Fibroblast of skin of abdomen (primary cell): ENCODE results near the gene NAA11. TPM values are rescaled to one million over a fixed set of nuclear protein-coding genes. Genes with fewer than 3 reads are reported as not detected.

ENCODE experiments used
- DNase-seq: peaks from one replicate; pipeline ENCODE4 v3.0.0-alpha.2; 2013
- polyA plus RNA-seq, 2 experiments: library from polyadenylated mRNA; unstranded; fragments of 120-200 nt; gene quantifications; one replicate each; pipeline ENCODE4 v1.2.1, GENCODE V29; 2013; ENCODE audit not compliant: insufficient read length in 2 of 2

The NAA11 gene
- not detected for polyA plus RNA-seq (2013, experiment 1 of 2; ENCODE audit: insufficient read length)
- not detected for polyA plus RNA-seq (2013, experiment 2 of 2; ENCODE audit: insufficient read length)

DNA sequence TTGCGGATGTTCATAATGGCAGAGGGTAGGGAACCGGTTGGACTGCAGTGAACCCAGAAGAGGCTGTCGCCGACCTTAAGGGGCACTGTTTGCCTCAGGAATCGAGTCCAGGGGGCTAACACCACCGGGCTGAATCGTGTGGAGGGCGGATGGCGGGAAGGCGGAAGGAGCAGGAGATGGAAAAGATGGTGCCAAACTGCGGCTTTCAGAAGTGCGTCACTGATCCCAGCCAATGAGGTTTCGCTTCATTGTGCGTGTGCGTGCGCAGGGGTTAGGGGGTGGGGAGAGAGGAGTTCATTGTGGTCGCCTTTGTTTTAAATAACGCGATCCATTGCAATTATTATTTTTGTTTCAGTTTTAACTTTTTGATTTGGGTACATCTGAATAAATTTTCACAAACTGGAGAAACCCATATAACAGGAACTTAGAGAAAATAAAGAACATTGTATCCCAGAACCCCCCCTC, at the start of gene NAA11:
NAA11 (minus strand) TSS at position 198 of the 465 bp plus-strand sequence; CDS start at position 14, 184 bp downstream.
- DNase-seq, result no peak

DNA sequence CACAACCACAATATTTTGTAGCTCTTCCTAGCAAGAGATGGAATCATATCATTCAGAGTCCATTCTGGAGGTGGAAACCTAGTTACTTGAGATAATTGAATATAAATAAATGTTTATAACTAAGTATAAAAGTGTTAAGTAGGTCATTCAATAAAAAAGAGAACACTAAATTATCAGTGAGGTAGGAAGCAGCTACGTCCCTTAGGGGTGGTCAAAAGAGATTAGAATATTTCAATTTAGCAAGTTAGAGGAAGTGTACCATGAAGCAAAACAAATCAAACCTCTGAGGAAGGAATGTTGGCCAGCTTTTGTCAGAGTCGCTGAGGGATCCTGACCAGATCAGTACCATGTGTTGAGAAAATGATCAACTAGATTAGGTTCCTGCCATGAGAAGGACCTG, 44.2 kb upstream of the NAA11 start:
- DNase-seq, result no peak

DNA sequence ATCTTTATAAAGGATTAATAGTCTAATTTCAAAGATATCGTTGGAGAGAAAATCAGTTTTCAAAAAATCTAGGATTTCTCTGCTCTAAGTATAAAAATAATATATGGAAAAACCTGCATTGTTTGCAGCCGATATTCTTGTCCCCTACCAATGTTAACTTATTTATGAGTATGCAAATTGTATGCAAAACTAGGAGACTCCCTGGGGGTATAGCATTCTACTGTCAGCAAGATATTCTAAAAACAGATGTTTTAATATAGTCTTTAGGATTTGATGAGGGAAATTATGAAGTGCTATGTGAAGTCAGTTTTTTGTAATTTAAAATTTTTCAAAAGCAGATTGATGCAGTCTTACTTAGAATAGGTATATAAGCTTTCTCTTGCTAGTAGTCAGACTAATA, 41.2 kb upstream of the NAA11 start:
- DNase-seq, result no peak

DNA sequence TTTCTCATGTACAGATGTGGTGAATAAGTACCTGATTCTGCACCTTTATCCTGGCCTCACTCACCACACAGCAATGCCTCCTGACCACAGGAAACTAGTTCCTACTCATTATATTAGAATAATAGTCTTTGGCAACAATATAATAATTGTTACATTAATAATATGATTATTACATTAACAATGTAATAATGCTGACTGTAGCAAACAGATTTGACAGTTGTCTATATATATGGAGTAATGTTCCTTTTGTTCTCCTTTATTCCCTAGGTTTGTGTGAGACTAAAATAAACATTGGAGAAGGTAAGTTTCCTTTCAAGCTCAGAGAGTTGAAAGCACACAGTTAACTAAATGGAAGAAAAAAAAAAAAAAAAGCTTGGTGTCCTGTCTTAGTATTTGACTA, 40.6 kb upstream of the NAA11 start:
- no peak for DNase-seq

DNA sequence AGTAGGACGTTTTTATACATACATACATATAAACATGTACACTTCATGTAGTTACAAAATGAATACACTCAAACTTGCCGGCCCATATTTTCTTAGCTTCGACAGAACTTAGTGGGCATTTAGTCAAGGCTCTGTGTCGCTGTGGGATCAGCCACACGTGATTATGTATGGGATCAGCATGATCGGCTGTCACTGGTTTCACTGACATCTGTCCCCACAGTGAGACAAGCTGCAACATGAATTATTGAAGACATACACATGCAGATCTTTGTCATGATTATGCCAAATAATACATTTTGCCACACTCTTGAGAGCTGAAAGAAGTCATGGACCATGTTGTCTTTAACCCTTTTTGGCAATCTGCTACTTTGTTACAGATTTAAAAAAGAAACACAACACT, 38.2 kb upstream of the NAA11 start:
- DNase-seq, result no peak

DNA sequence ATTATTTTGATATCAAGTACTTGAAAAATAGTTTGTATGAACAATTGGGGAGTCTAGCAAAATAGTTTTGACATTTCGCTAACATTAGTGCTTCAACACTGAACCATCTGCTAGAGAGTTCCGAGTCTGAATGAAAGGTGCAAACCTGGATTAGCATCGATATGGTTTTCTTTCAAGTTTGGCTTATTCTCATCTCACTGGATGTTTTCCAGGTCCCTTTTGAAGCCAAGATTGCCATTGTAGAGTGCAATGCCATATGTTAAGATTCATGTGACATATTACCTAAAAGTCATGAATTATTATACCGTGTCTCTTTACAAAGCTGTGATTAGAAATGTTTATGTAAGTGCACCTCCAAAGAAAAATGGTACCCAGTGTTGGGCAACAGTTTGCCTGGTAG, 36.8 kb upstream of the NAA11 start:
- no peak for DNase-seq

DNA sequence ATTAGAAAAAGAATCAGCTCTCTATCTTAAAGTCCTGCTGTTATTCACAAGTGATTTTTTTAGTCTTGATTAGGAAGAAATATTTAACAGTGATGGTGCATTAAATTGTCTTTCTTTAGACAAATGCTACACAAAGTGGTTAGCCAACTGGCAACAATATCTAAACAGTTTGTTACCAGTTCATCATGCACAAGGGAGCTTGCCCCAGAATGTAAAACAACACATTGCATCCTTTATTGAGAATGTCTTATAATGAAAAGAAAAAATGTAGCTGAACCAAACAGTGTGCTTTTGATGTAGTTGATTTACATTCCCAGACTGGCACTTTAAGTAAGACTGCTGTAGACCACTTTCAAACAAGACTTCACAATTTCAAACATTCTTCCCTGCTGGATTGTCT, 34.1 kb upstream of the NAA11 start:
- no peak for DNase-seq

DNA sequence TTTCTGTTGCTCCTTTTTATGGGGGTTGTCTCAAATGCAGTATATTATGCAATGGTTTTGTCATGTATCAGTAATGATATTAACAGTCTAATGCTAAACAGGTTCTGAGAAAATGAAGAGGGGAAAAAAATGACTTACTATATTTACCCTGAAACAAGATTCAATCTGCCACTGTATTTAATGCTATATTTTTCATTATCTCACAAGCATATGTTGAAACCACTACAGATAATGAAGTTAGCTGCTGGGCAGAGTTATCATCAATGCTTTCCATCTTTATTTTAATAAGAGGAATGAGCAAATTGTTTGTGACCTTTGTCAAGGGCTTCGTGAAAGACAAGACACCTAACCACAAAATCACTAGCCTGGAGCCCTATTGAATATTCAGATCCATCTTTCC, 32.6 kb upstream of the NAA11 start:
- no peak for DNase-seq

DNA sequence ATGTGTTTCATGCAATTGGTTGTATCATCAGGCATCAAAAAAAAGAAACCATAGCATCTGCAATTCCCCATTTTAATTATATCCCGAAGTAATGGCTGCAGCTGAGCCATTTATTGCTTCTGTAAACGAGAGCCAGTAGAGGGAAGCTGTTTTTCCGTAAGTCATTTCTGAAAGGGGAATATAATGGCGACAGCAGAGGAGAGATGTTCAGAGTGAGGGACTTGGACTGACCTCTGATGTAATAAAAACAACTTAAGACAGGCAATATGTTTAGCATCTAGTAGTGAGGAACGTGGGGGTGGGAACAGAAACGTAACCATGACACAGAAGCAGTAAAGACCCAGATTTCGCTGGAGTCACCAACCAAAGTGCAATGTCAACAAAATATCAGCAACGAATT, 31.5 kb upstream of the NAA11 start:
- DNase-seq, result no peak

DNA sequence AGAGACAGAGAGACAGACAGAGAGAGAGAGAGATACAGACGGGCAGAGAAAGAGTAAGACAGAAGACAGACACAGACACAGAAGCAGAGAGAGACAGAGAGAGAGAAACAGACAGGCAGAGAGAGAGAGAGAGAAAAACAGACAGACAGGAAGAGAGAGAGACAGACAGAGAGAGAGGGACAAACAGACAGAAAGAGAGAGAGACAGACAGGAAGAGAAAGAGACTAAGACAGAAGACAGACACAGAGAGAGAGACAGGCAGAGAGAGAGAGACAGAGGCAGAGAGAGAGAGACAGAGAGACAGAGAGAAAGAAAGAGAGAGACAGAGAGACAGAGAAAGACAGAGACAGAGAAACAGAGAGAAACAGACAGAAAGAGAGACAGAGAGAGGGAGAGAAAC, 27.2 kb upstream of the NAA11 start:
- no peak for DNase-seq

DNA sequence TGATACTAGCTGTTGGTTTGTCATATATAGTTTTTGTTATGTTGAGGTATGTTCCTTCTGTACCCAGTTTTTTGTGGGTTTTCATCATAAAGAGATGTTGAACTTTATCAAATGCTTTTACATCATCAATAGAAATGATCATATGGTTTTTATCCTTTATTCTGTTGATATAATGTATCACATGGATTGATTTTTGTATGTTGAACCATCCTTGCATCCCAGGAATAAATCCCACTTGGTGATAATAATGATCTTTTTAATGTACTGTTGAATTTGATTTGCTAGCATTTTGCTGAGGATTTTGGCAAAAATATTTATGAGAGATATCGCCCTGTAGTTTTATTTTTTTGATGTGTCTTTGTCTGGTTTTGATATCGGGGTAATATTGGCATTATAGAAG, 22.5 kb upstream of the NAA11 start:
- no peak for DNase-seq

DNA sequence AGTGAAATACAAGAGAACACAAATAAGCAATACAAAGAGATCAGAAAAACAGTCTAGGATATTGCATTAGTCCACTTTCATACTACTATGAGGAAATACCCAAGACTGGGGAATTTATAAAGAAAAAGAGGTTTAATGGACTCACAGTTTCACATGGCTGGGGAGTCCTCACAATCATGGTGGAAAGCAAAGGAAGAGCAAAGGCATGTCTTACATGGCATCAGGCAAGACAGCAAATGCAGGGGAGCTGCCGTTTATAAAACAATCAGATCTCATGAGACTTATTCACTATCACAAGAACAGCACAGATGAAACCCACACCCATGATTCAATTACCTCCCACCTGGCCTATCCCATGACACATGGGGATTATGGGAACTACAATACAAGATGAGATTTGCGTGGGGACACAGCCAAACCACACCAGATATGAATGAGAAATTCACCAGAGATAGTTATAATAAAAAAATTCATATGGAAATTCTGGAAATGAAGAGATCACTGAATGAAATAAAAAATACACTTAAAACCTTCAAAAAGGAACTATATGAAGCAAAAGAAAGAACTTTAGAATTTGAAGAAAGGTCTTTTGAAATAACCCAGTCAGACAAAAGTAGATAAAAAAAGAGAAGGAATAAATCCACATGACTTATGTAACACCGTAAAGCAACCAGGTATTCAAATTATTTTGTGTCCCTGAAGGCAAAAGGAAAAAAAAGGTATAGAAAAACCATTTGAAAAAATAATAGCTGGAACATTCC, 16.2 kb upstream of the NAA11 start:
- DNase-seq, result no peak

DNA sequence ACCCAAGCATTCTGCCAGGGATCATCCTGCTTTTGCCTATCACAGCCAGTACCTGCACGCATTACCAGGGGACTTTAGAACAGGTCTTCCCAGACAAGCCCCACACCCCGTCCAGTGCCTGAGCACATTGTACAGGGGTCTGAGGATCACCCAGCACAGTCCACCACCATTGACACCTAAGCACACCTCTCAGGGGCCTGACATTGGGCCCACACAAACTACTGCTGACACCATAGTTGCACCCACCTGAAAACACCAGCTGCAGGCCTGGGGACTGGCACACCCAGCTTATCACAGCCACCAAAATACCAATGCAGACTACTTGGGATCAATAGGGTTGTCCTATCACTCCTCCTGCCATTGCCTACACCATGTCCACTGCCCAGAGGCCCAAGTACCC, 14.7 kb upstream of the NAA11 start:
- no peak for DNase-seq

DNA sequence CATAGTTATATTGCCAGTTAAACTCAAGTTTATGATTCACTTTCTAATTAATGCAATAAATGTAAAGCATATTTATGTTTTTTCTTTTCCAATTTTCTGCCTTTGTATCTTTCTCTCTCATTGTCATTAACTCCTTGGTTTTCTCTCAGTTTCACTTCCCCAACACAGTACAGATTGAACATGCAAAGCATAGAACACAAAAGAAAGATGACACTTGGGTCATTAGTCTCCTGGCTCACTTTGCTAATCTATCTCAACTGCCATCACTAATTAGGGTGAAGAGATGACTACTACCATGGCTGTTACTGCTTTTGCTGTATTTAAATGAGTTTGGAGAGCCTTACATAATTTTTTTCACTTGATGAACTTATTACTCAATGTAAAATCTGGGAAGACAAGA, 12.3 kb upstream of the NAA11 start:
- no peak for DNase-seq

DNA sequence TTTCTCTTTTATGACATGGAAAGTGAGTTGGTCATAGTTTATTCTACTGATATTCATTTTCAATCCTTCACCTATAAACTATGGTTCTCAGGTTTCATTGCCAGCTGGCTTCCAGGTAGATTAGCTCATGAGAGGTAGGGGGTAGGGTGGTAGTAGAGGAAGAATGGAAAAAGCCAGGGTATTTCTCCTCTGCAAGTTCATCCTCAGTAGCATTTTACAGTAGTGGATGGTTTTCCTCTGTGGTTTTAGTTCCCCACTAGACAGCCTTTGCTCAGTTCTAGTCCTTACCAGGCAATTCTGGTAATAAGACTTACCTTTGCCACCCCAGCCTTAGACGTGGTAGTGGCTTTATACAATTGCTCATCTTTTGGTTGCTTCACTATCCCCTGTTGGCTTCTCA, 8.9 kb upstream of the NAA11 start:
- no peak for DNase-seq

DNA sequence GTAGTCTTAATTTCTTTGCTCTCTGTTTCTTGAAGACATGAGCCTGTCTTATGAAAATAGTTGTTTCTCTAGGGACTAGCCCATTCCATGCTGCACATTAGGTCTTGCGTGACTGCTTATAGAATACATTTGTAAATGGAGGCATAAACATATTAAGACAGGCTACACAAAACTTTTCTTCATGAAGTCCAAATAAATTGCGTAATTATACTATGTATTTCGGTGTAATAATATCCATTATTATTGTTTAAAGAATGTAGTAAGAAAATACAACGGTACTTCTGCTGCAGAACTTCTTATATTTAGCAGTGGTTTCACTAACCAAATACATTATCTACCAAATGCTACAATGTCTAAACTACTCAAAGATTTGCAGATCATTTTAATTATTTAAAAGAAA, 8.5 kb upstream of the NAA11 start:
- DNase-seq, result no peak

DNA sequence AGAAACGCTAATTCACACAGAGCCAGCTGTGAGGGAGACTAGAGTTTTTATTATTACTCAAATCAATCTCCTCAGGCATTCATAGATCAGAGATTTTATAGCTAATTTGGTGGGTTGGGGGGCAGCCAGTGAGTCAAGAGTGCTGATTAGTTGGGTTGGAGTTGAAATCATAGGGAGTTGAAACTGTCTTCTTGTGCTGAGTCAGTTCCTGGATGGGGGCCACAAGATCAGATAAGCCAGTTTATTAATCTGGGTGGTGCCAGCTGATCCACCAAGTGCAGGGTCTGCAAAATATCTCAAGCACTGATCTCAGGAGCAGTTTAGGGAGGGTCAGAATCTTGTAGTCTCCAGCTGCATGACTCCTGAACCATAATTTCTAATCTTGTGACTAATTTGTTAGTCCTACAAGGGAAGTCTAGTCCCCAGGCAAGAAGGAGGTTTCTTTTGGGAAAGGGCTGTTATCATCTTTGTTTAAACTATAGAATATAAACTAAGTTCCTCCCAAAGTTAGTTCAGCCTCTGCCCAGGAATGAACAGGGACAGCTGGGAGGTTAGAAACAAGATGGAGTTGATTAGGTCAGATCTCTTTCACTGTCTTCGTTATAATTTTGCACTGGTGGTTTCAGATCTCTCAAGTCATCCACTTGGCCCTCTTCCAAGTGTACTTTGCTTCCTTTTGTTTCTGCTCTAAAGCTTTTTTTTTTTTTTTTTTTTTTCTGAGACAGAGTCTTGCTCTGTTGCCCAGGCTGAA, 5.4 kb upstream of the NAA11 start:
- DNase-seq, result peak; percentile 38

DNA sequence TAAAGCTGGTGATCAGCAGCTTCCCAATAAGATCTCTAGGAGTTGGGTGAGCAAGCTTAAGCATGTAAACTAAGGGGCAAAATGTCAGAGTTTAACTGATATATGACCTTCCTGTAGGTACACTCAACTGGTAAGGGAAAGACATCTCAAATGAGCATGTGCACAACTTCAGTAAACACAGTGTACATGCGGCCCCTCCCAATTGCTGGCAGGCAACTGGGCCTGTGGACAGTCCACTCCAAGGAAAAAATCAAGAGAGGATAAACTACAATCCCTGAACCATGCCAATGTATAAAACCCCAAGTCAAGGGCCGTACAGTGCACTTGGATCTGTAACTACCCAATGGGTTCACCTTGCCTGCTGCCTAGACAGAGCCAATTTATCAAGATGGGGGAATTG, 4.9 kb upstream of the NAA11 start:
- DNase-seq, result no peak

DNA sequence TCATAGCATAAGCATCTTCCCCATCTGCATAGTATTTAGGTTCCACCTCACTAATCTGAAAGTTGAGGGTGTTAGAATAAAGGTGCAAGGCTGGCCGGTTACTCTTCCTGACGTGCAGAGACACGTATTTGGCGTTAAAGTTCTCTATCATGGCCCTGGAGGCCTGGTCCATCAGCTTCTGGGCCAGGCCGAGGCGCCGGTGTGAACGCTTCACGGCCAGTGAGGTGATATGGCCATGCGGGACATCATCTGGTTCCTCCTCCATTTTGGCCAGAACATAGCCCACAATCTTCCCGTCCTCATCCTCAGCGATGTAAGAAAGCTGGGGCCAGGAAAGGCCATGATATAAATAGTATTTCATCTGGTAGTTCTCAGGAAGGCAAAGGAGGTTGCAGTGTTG, 425 bp downstream of the NAA11 start:
- DNase-seq, result no peak

DNA sequence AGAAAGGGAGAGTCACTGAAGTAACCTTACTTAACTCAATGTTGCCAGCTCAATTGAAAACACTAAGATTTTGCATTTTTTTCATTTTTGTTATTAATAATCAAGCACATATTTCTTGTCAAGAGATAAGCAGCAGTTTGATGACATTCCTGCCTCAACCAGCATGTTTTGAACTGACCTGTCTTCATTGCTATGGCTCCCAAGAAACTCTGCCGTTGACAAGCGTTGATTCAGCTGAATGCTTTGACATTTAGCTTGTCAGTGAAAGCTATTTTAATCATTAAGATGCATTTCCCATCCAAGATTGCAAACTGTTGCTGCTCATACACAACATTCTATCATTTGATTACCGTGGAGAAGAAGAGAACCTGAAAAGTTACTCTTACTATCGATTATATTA, 5.9 kb downstream of the NAA11 start:
- no peak for DNase-seq

DNA sequence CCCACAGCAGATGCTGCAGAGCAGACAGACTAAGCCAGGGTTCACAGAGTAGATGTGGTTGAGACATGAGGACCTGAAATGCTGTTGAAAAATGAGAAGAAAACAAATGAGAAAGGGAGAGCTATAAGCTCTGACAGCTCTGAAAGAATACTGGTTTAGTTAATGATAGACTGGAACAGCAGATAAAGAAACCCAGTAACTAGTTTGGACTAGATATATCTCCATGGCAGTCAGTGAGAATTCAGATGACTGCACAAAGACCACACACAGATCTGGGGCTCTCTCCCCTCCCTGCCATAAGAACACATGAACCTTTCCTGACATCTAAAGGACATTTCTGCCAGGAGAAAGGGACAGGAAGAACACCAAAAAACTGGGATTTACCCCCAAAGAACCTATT, 8.2 kb downstream of the NAA11 start:
- DNase-seq, result no peak

DNA sequence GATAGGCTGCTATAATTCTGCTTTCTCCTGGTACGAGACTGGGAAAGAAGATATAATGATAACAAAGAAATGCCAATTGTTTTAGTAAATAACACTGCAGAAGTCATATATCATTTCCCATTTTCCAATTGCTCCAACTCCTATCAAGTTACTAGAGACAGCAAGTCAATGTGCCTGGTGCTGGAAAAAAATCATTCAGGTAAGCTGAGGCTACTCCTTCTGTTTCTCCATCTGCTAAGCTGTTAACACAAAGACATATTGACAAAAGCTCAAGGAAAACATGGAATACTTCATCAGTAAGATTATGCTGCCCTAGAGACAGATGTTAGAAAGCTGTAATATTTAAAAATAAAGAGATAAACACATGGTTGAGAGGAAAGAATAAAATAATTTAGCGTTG, 10.0 kb downstream of the NAA11 start:
- DNase-seq, result no peak

DNA sequence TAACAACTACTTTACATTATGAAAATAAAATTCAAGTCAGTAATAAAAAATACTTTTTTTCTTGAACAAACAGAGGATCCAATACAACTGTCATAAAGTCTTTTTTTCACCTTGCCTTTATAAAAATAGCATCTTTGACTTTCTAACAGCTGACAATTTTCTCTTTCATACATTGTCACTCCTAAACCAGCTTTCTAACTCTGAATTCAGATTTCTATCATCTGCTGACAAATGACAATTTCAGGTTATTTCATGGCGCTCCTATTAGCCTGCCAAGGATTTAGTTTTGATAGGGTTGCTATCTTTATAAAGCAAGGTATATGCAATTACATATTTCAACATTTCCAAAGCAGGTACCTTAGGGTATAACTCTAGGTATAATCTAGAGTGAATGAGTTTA, 14.6 kb downstream of the NAA11 start:
- no peak for DNase-seq

DNA sequence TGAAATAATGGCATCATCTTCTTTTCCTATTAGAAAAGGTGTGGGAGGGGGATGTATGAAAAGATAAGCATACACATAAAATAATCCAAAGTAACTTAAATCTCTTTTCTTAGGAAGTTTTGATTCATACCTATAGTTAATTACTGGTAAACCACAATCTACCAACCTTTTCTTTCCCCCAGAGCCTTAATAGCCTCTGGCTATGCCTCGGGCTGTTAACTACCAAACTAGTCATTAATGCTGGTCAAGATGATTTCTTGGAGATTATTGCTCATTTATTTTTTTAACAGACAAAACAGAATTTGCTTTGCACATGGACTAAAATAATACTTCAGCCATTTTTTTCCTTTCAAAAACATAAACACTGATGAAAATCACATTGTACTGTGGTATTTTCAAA, 16.9 kb downstream of the NAA11 start:
- no peak for DNase-seq
